ENCODE data around the gene TNFRSF11A.

Gene TNFRSF11A

GRCh38 chr18:62325806-62326645 lies 916 bp downstream of the TNFRSF11A start:
- DNase-seq: no peak

DNA sequence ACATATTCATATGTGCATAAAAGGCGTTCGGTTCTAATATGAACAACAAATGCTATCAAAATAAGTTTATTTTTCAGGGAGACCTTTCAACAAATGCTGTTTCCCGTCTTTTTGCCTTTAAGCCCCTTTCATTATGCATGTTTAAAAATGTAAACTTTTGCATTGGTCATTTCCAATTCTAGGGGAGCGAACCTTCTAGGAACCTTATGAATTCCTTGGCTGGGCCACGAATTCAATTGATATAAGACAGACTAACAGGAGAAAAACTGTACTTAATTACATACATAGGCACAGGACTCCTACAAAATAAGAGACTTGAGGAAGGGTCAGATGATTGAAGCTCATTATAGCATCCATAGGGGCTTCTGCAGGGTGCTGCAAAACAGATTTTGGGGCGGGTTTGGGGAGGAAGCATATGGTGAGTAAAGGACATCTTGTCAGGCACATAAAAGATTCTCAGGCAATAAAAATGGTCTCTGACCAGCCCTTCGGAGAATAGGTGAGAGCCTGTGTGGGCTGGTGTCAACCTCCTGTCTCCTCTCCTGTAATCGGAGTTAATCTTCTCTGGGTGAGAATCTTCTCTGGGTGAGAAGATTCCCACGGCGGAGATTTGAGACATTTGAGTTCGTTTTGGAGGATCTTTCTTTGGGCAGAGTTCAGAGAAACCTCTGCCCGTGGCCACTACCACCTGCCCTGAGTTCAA lies 1.7 kb downstream of the TNFRSF11A start:
- DNase-seq: no peak

GRCh38 chr18:62327977-62328376 lies 2.9 kb downstream of the TNFRSF11A start:
- DNase-seq: no peak

DNA sequence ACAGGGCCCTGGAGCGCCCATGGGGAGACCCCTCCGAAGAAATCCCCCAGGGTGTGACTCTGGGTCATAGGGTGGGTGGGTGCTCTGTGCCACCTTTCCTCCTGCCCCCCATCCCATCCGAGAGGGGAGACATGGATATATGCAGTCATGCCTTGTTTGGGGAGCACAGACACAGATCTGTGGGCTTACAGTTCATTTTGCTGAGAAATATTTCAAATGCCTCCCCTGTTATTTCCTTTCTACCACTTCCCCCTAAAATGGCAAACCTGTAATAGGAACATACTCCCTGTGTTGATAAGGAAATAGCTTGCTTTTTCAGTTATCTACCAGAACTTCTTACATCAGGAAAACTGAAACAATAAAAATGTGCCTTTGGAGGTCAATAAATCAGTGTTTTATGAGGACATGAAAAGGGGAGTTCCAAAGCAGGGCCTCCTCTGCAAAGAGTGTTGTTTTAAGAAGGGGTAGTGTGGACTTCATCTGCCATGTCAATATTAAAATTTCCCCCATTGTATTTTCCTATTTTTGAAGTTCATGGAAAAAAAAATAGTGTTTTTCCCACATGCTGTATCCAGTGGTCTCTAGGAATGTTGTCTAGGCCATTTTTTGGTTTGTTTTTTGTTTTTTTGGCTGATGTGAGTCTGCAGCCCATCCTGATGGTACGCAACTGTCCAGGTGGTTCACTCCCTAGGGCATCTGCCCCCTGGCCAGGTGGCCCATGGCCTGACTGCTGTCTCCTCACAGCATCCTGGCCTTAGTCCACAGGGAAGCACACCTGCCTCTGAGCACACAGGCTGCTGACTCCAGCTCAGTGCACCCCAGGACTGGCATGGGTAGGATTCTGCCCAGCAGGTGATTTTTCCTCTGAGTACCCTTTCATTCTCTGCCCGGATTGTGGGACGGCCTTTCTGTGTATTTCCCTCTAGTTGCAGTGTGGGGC lies 3.7 kb downstream of the TNFRSF11A start:
- DNase-seq: no peak

GRCh38 chr18:62329691-62330454 lies 4.8 kb downstream of the TNFRSF11A start:
- DNase-seq: no peak

- no peak for DNase-seq
Observed at GRCh38 chr18:62330650-62331049, 5.5 kb downstream of the TNFRSF11A start.

- DNase-seq: no peak
Observed at GRCh38 chr18:62331581-62332356, 6.7 kb downstream of the TNFRSF11A start.

- DNase-seq: no peak
Observed at GRCh38 chr18:62332431-62332830, 7.3 kb downstream of the TNFRSF11A start.

- DNase-seq: no peak
Observed at GRCh38 chr18:62332964-62333695, 8.0 kb downstream of the TNFRSF11A start.

DNA sequence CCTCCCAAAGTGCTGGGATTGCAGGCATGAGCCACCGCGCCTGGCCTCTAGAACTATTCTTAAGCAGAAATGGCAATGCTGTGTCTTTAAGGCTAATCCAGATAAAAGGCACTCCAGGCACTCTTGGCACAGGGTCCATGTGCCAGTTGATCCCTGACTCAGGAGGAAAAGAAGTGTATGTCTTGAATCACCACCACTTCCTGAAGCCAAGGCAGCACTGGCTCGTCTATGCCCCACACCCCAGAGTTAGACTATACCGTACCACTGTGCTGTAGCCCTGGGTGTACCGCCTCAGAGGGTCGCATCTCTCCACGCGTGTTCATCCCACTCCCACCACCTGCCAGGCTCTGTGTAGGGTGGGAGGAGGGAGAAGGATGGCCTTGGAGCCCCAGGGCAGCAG lies 9.0 kb downstream of the TNFRSF11A start:
- DNase-seq: no peak

GRCh38 chr18:62335494-62335893 lies 10.4 kb downstream of the TNFRSF11A start:
- DNase-seq: no peak

GRCh38 chr18:62336618-62337017 lies 11.5 kb downstream of the TNFRSF11A start:
- DNase-seq: no peak

DNA sequence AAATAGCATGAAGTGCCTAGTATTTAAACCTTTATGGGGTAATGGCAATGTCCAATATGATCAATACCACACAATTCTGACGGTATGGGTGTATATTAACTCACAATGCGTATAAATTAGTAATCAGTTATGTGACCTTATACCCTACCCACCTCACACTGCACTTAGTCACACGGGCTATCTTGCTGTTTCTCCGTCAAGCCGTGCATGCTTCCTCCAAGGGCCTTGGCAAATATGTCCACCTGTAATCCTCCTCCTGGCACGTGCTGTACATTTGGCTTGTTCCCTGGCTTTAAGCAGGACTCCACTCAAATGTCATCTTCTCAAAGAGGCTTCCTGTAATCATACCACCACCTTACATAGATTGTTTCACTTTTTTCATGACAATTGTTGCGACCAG lies 12.2 kb downstream of the TNFRSF11A start:
- no peak for DNase-seq

GRCh38 chr18:62338446-62339105 lies 13.5 kb downstream of the TNFRSF11A start:
- DNase-seq: no peak

GRCh38 chr18:62339106-62339988 lies 14.2 kb downstream of the TNFRSF11A start:
- DNase-seq: no peak

- no peak for DNase-seq
Observed at GRCh38 chr18:62340996-62341395, 15.9 kb downstream of the TNFRSF11A start.

DNA sequence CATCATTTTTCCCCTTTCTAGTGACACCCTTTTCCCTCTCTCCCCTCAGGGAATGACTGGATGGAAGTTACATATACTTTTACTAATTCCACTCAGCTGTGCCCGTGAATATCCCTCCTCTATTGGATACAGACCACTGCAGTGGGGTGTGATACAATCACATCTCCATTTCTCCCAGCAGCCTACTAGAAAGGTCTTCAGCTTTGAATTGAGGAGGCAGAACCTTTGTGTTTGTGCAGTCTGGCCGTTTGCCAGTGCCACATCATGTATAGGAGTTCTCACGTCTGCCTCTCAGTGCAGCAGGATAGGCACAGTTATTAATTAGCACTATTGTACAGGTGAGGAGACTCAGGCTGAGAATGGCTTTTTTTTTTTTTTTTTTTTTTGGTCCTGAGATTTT lies 16.4 kb downstream of the TNFRSF11A start:
- DNase-seq: no peak

DNA sequence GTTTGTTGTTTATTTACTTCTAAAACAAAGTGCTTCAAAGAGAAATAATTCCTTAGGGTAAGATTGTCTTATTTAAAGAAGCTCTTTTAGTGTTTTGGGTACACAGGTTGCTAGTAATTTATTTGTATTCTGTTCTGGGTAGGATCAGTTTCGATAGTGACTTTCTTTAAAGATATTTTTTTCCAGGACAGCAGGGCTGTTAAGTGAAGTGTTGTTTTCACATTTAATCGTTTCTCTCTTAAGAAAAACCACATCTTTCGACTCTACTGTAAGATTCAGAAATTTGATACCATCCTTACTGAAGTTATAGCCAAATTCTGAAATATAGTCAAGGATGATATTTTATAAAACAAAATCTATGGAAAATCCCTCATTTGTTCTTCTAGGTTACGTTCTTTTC lies 17.8 kb downstream of the TNFRSF11A start:
- no peak for DNase-seq

GRCh38 chr18:62343316-62343715 lies 18.2 kb downstream of the TNFRSF11A start:
- no peak for DNase-seq
